OCI-M1 (cell line): Measurements from ENCODE around the gene ANKRD34A.
A peak's percentile ranks its signal among the peaks of the same experiment; 100 is the strongest.
"Not testable (repeated sequence)": the region's sequence is repeated elsewhere in the genome, so short reads cannot be mapped to it uniquely, and the experiment has no call there.

ENCODE experiments used
- DNase-seq: peaks from one replicate; lab custom pipeline; 2025; lab: John Stamatoyannopoulos, UW

ANKRD34A gene

GRCh38 chr1:145946477-145946986, 17.8 kb downstream of the ANKRD34A start:
- DNase-seq, result no peak

GRCh38 chr1:145944532-145944931, 19.8 kb downstream of the ANKRD34A start:
- DNase-seq, result no peak

- DNase-seq, result no peak
Measured at GRCh38 chr1:145942871-145943270, 21.5 kb downstream of the ANKRD34A start.

- no peak for DNase-seq
Measured at GRCh38 chr1:145942405-145942804, 22.0 kb downstream of the ANKRD34A start.

GRCh38 chr1:145937436-145937835, 26.9 kb downstream of the ANKRD34A start:
- no peak for DNase-seq

GRCh38 chr1:145936247-145936646, 28.1 kb downstream of the ANKRD34A start:
- no peak for DNase-seq

GRCh38 chr1:145935708-145936107, 28.7 kb downstream of the ANKRD34A start:
- no peak for DNase-seq

- DNase-seq, result peak; percentile 93
Measured at GRCh38 chr1:145932522-145933009, 31.8 kb downstream of the ANKRD34A start.

GRCh38 chr1:145927916-145928643, 36.3 kb downstream of the ANKRD34A start:
- DNase-seq, result no peak

- peak; percentile 99 for DNase-seq
Measured at GRCh38 chr1:145927063-145927886, 37.1 kb downstream of the ANKRD34A start, which contains the start of gene RBM8A. RBM8A (minus strand) TSS chr1:145927484; CDS start chr1:145927426, 58 bp downstream.

- no peak for DNase-seq
Measured at GRCh38 chr1:145926686-145927062, 37.7 kb downstream of the ANKRD34A start.

GRCh38 chr1:145922266-145922665, 42.1 kb downstream of the ANKRD34A start:
- no peak for DNase-seq

- DNase-seq, result not testable (repeated sequence)
Measured at GRCh38 chr1:145920297-145920696, 44.1 kb downstream of the ANKRD34A start.

GRCh38 chr1:145918992-145919939, 45.1 kb downstream of the ANKRD34A start:
- DNase-seq, result peak; percentile 83

GRCh38 chr1:145918144-145918991, 46.0 kb downstream of the ANKRD34A start, which contains the start of gene PEX11B:
PEX11B (minus strand) TSS chr1:145918717; CDS start chr1:145918688, 29 bp downstream.
- DNase-seq, result peak; percentile 98

GRCh38 chr1:145917595-145917994, 46.8 kb downstream of the ANKRD34A start:
- DNase-seq, result no peak

GRCh38 chr1:145916745-145917144, 47.6 kb downstream of the ANKRD34A start:
- DNase-seq, result no peak

- no peak for DNase-seq
Measured at GRCh38 chr1:145912128-145912641, 52.2 kb downstream of the ANKRD34A start.
